IMR-90 (cell line): Measurements from ENCODE around the gene NEK6. TPM values are rescaled to one million over a fixed set of nuclear protein-coding genes. Genes with fewer than 3 reads are reported as not detected.
A peak's percentile ranks its signal among the peaks of the same experiment; 100 is the strongest.

Experiments used
- ATAC-seq: fragments of 200-7000 bp; cut with Tn5 transposase; 2 replicates; pipeline ENCODE4 v1.9.1; 2020; ENCODE audit warnings: low read depth, mild to moderate bottlenecking, moderate library complexity
- BruUV-seq: library from RNA; stranded (reverse); fragments of 400-500 nt; replicated peaks from 2 replicates; lab custom pipeline; 2021; lab: Mats Ljungman, UMichigan
- CTCF ChIA-PET: fragments of 300-600 bp; formaldehyde crosslinking; extraction: SDS; loops from one replicate; lab custom pipeline; 2021; ENCODE audit warnings: antibody characterized with exemption; lab: Yijun Ruan, JAX
- POLR2A ChIA-PET: fragments of 300-600 bp; sonication (Branson Sonifier 250); formaldehyde crosslinking; loops from one replicate; lab custom pipeline; 2022; ENCODE audit warnings: antibody characterized with exemption; ENCODE audit not compliant: unreplicated experiment; lab: Charles Lee
- DNase-seq: peaks from one replicate; pipeline ENCODE4 v3.0.0; 2013
- H2AFZ ChIP-seq: replicated peaks from 2 replicates; pipeline ENCODE3; 2013; ENCODE audit warnings: low read length, mild to moderate bottlenecking; ENCODE audit not compliant: poor library complexity
- H2AK5ac ChIP-seq: 2 replicates; pipeline ENCODE4 v1.6.1; 2013; ENCODE audit warnings: low read depth, low read length, inconsistent platforms
- H2AK9ac ChIP-seq: replicated peaks from 2 replicates; pipeline ENCODE3; 2013; ENCODE audit warnings: mild to moderate bottlenecking, low read depth, low read length, moderate library complexity; ENCODE audit not compliant: poor library complexity
- H2BK120ac ChIP-seq: 2 replicates; pipeline ENCODE4 v1.6.1; 2013; ENCODE audit warnings: low read depth, low read length, inconsistent platforms
- H2BK15ac ChIP-seq: 3 replicates; pipeline ENCODE4 v1.6.1; 2013; ENCODE audit warnings: low read depth, low read length, inconsistent platforms
- H2BK20ac ChIP-seq: 2 replicates; pipeline ENCODE4 v1.6.1; 2013; ENCODE audit warnings: low read depth, mild to moderate bottlenecking, inconsistent platforms, low read length, moderate library complexity
- H2BK5ac ChIP-seq: 2 replicates; pipeline ENCODE4 v1.6.1; 2013; ENCODE audit warnings: mild to moderate bottlenecking, low read depth, low read length, inconsistent platforms; ENCODE audit not compliant: poor library complexity, severe bottlenecking
- H3K14ac ChIP-seq: replicated peaks from 2 replicates; pipeline ENCODE4 v1.6.1; 2013; ENCODE audit warnings: low read depth, low read length, inconsistent platforms
- H3K18ac ChIP-seq: 2 replicates; pipeline ENCODE4 v1.6.1; 2013; ENCODE audit warnings: low read depth, low read length, control low read depth
- H3K23ac ChIP-seq: 2 replicates; pipeline ENCODE4 v1.6.1; 2013; ENCODE audit warnings: low read depth, low read length, inconsistent platforms
- H3K27ac ChIP-seq: 2 replicates; pipeline ENCODE4 v1.5.1; 2013; ENCODE audit warnings: mild to moderate bottlenecking, control low read depth, low read length; ENCODE audit not compliant: insufficient read depth
- H3K27me3 ChIP-seq: 2 replicates; pipeline ENCODE4 v1.6.1; 2013; ENCODE audit warnings: low read length; ENCODE audit not compliant: control insufficient read depth, insufficient read depth
- H3K36me3 ChIP-seq: 2 replicates; pipeline ENCODE4 v1.6.1; 2013; ENCODE audit warnings: low read length, mixed read lengths; ENCODE audit not compliant: control insufficient read depth, insufficient read depth
- H3K4ac ChIP-seq: 2 replicates; pipeline ENCODE4 v1.6.1; 2013; ENCODE audit warnings: low read depth, low read length, inconsistent platforms
- H3K4me1 ChIP-seq: 2 replicates; pipeline ENCODE4 v1.6.1; 2013; ENCODE audit warnings: low read length, mixed read lengths; ENCODE audit not compliant: control insufficient read depth, insufficient read depth
- H3K4me2 ChIP-seq: 2 replicates; pipeline ENCODE4 v1.6.1; 2013; ENCODE audit warnings: low read depth, mild to moderate bottlenecking, control low read depth, low read length, moderate library complexity
- H3K4me3 ChIP-seq: 2 replicates; pipeline ENCODE4 v1.5.1; 2013; ENCODE audit warnings: low read depth, mild to moderate bottlenecking, control low read depth, low read length, moderate library complexity; ENCODE audit not compliant: insufficient read depth
- H3K56ac ChIP-seq: 2 replicates; pipeline ENCODE4 v1.6.1; 2013; ENCODE audit warnings: low read length, inconsistent platforms; ENCODE audit not compliant: insufficient read depth; ENCODE audit errors: extremely low read depth
- H3K79me1 ChIP-seq, 2 experiments: 2 replicates each; pipeline ENCODE4 v1.6.1; 2013; ENCODE audit warnings: low read length in 2 of 2, inconsistent platforms in 1 of 2, low read depth in 1 of 2
- H3K9ac ChIP-seq: 2 replicates; pipeline ENCODE4 v1.6.1; 2013; ENCODE audit warnings: low read depth, low read length, control low read depth
- H3K9me1 ChIP-seq: 2 replicates; pipeline ENCODE4 v1.6.1; 2013; ENCODE audit warnings: low read length, inconsistent platforms; ENCODE audit not compliant: insufficient read depth
- H3K9me3 ChIP-seq: 2 replicates; pipeline ENCODE4 v1.6.1; 2013; ENCODE audit warnings: low read length; ENCODE audit not compliant: control insufficient read depth, insufficient read depth
- H4K20me1 ChIP-seq: 2 replicates; pipeline ENCODE4 v1.6.1; 2013; ENCODE audit warnings: low read length, inconsistent platforms; ENCODE audit not compliant: insufficient read depth
- H4K5ac ChIP-seq: 2 replicates; pipeline ENCODE4 v1.6.1; 2013; ENCODE audit warnings: mild to moderate bottlenecking, low read depth, low read length, control low read depth
- H4K8ac ChIP-seq, 2 experiments: 2 replicates each; pipeline ENCODE4 v1.6.1; 2013; ENCODE audit warnings: low read depth in 2 of 2, low read length in 2 of 2, control low read depth in 1 of 2, inconsistent platforms in 1 of 2
- H4K91ac ChIP-seq: 2 replicates; pipeline ENCODE4 v1.6.1; 2013; ENCODE audit warnings: low read depth, low read length, inconsistent platforms; ENCODE audit not compliant: insufficient read depth
- BHLHE40 ChIP-seq: fragments of 150-350 bp; IDR thresholded peaks from 2 replicates; pipeline ENCODE4 v1.6.1; 2016; ENCODE audit warnings: mild to moderate bottlenecking, low read depth, low read length
- CEBPB ChIP-seq: IDR thresholded peaks from 2 replicates; pipeline ENCODE4 v1.6.1; 2012; ENCODE audit warnings: low read depth, low read length, improper control_type of control experiment
- CHD1 ChIP-seq: IDR thresholded peaks from 2 replicates; pipeline ENCODE4 v1.6.1; 2012; ENCODE audit warnings: low read depth, low read length, improper control_type of control experiment
- FOS ChIP-seq: fragments of 150-350 bp; IDR thresholded peaks from 2 replicates; pipeline ENCODE4 v1.6.1; 2016; ENCODE audit warnings: low read depth, low read length
- MAFK ChIP-seq: IDR thresholded peaks from 2 replicates; pipeline ENCODE4 v1.6.1; 2012; ENCODE audit warnings: low read depth, low read length, improper control_type of control experiment
- MAZ ChIP-seq: IDR thresholded peaks from 2 replicates; pipeline ENCODE4 v1.6.1; 2012; ENCODE audit warnings: low read depth, mild to moderate bottlenecking, low read length, improper control_type of control experiment, moderate library complexity, borderline replicate concordance
- MXI1 ChIP-seq: IDR thresholded peaks from 2 replicates; pipeline ENCODE4 v1.6.1; 2012; ENCODE audit warnings: low read depth, mild to moderate bottlenecking, low read length, moderate library complexity, borderline replicate concordance
- NFE2L2 ChIP-seq: fragments of 150-350 bp; IDR thresholded peaks from 2 replicates; pipeline ENCODE4 v1.6.1; 2016; ENCODE audit warnings: low read depth, mild to moderate bottlenecking, low read length
- POLR2A ChIP-seq: IDR thresholded peaks from 2 replicates; pipeline ENCODE4 v1.6.1; 2012; ENCODE audit warnings: mild to moderate bottlenecking, low read depth, low read length
- RAD21 ChIP-seq: IDR thresholded peaks from 2 replicates; pipeline ENCODE4 v1.6.1; 2012; ENCODE audit warnings: low read length, improper control_type of control experiment
- RCOR1 ChIP-seq: IDR thresholded peaks from 2 replicates; pipeline ENCODE4 v1.6.1; 2012; ENCODE audit warnings: mild to moderate bottlenecking, low read length, improper control_type of control experiment; ENCODE audit not compliant: insufficient replicate concordance
- RFX5 ChIP-seq: IDR thresholded peaks from 2 replicates; pipeline ENCODE4 v1.8.0; 2012; ENCODE audit warnings: low read depth, mild to moderate bottlenecking, low read length, moderate library complexity
- SMC3 ChIP-seq: fragments of 150-350 bp; IDR thresholded peaks from 2 replicates; pipeline ENCODE4 v1.6.1; 2016; ENCODE audit warnings: low read depth, mild to moderate bottlenecking, antibody characterized with exemption, low read length, moderate library complexity
- WGBS, 2 experiments: methylation state at CpG; one replicate each; pipeline versions ENCODE4 v1.1.5 to v1.1.7; 2013; ENCODE audit warnings: missing lambda C conversion rate in 2 of 2; ENCODE audit not compliant: insufficient read length in 1 of 2; ENCODE audit errors: extremely low coverage in 2 of 2; 5-methylcytosine and 5-hydroxymethylcytosine counted together
- dilution Hi-C: fragments of 300-500 bp; cut with HindIII; formaldehyde crosslinking; loops from one replicate; pipeline ENCODE4 v1.14.3; 2018; ENCODE audit warnings: low sequenced_read_pairs; ENCODE audit not compliant: unreplicated experiment
- in situ Hi-C: fragments of 300-500 bp; cut with MboI; formaldehyde crosslinking; loops from 3 replicates; pipeline ENCODE4 v1.14.3; 2019; ENCODE audit warnings: low sequenced_read_pairs, inconsistent platforms, mixed read lengths
- intact Hi-C: fragments of 100-400 bp; cut with micrococcal nuclease; formaldehyde crosslinking; loops from 2 replicates; pipeline ENCODE4 v1.10.0; 2022
- polyA plus RNA-seq, 3 experiments: library from polyadenylated mRNA; depleted of rRNA; stranded (reverse); fragments of >200 nt; gene quantifications; 2 replicates each; pipeline ENCODE4 v1.2.3, GENCODE V29; 2012; ENCODE audit warnings: low replicate concordance in 1 of 3
- total RNA-seq: library from RNA; depleted of rRNA; stranded (reverse); fragments of >200 nt; gene quantifications from 2 replicates; pipeline ENCODE4 v1.2.3, GENCODE V29; 2012
- TF ChIP-seq, protein P1 (sequence below): conservative IDR thresholded peaks from 2 replicates; pipeline ENCODE4 v1.5.1; 2012; ENCODE audit warnings: mild to moderate bottlenecking, low read depth, low read length, improper control_type of control experiment
- TF ChIP-seq, protein P2 (sequence below): fragments of 150-350 bp; IDR thresholded peaks from 2 replicates; pipeline ENCODE4 v1.6.1; 2017; ENCODE audit warnings: mild to moderate bottlenecking, antibody characterized with exemption, low read length, low read depth
- TF ChIP-seq, protein P3 (sequence below): fragments of 150-350 bp; IDR thresholded peaks from 2 replicates; pipeline ENCODE4 v1.6.1; 2016; ENCODE audit warnings: low read depth, mild to moderate bottlenecking, low read length, moderate library complexity, borderline replicate concordance

The NEK6 gene
- total and polyA plus RNA-seq, 2 of the 4 experiments (the other 2 are of a cell fraction): 79.9 to 112 TPM

DNA sequence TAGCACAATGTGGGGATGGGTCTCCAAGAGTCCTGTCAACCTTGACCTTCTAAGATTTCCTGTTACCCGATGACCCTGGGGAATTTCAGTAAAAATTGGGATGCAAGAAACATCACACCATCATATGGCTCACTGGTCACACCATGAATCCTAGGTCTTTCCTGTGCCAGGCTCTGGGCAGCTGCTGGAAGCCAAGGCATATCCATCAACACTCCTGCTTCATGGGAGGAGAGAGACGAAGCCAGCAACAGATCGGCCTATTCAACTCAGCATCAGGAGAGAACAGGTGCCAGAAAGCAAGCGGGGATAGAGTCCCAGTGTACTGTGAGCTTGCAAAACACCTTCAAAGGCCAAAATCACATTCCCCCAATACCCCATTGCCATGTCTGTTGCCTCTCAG, 6.5 kb upstream of the NEK6 start:
- Histone ChIP-seq H3K27me3 (no peaks in the 10 kb centered on the region), H3K9ac (no peak overlapping the region), H2AFZ (peak overlapping the region; percentile 88), H3K14ac (peak overlapping the region; percentile 66), H3K4ac (peak overlapping the region; percentile 85), H4K20me1 (no peaks in the 10 kb centered on the region), H2AK9ac (peak overlapping the region; percentile 80), H3K27ac (no peak overlapping the region), H3K56ac (no peak overlapping the region), H2BK5ac (no peak overlapping the region), H2BK15ac (peak overlapping the region; percentile 83; the same call in 2 of the 3 replicates), H3K79me1 (peaks cover 0 to 11% of the 10 kb centered on the region in 2 experiments; a peak in 1 of 4 replicates), H2BK120ac (peak overlapping the region; percentile 91), H3K36me3 (no peaks in the 10 kb centered on the region), H2AK5ac (peak overlapping the region; percentile 76), H4K5ac (peak overlapping the region; percentile 62; the same call in 1 of the 2 replicates), H4K91ac (peak overlapping the region; percentile 88), H4K8ac (peak overlapping the region; percentile 87 to 94; a peak in 3 of 4 replicates), H3K9me1 (peaks cover 7% of the 10 kb centered on the region; the same call in 1 of the 2 replicates), H2BK20ac (peak overlapping the region; percentile 93), H3K23ac (peak overlapping the region; percentile 78), H3K9me3 (no peaks in the 10 kb centered on the region), H3K18ac (no peak overlapping the region), H3K4me1 (peaks cover 12% of the 10 kb centered on the region), H3K4me2 (no peak overlapping the region), H3K4me3 (no peak overlapping the region)
- in situ Hi-C loops: no loop called here
- no CpG with 5 or more reads among the region's 4 CpGs for WGBS, 2 experiments
- BruUV-seq: no TSS peak
- CTCF ChIA-PET: no interaction called here
- ATAC-seq (no peak), DNase-seq (no peak)
- TF ChIP-seq, protein P1, sequence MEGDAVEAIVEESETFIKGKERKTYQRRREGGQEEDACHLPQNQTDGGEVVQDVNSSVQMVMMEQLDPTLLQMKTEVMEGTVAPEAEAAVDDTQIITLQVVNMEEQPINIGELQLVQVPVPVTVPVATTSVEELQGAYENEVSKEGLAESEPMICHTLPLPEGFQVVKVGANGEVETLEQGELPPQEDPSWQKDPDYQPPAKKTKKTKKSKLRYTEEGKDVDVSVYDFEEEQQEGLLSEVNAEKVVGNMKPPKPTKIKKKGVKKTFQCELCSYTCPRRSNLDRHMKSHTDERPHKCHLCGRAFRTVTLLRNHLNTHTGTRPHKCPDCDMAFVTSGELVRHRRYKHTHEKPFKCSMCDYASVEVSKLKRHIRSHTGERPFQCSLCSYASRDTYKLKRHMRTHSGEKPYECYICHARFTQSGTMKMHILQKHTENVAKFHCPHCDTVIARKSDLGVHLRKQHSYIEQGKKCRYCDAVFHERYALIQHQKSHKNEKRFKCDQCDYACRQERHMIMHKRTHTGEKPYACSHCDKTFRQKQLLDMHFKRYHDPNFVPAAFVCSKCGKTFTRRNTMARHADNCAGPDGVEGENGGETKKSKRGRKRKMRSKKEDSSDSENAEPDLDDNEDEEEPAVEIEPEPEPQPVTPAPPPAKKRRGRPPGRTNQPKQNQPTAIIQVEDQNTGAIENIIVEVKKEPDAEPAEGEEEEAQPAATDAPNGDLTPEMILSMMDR: no peak
- TF ChIP-seq POLR2A (no peak), BHLHE40 (no peak), RAD21 (no peak), MAFK (no peak), RFX5 (no peak), MAZ (no peak), CEBPB (no peak), RCOR1 (no peak), NFE2L2 (no peak), FOS (no peak), SMC3 (no peak), CHD1 (no peak), MXI1 (no peak)
- TF ChIP-seq, protein P2, sequence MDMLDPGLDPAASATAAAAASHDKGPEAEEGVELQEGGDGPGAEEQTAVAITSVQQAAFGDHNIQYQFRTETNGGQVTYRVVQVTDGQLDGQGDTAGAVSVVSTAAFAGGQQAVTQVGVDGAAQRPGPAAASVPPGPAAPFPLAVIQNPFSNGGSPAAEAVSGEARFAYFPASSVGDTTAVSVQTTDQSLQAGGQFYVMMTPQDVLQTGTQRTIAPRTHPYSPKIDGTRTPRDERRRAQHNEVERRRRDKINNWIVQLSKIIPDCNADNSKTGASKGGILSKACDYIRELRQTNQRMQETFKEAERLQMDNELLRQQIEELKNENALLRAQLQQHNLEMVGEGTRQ: no peak
- TF ChIP-seq, protein P3, sequence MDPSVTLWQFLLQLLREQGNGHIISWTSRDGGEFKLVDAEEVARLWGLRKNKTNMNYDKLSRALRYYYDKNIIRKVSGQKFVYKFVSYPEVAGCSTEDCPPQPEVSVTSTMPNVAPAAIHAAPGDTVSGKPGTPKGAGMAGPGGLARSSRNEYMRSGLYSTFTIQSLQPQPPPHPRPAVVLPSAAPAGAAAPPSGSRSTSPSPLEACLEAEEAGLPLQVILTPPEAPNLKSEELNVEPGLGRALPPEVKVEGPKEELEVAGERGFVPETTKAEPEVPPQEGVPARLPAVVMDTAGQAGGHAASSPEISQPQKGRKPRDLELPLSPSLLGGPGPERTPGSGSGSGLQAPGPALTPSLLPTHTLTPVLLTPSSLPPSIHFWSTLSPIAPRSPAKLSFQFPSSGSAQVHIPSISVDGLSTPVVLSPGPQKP: no peak
- dilution Hi-C loops: no loop called here
- POLR2A ChIA-PET: no interaction called here
- intact Hi-C loops: loop anchor here (10.0 kb wide), 3 partner anchors 196 to 706 kb away; no protein-coding TSS in a partner anchor
